GM21528 (cell line): ENCODE results near the gene SMG6.

Source experiments
- ATAC-seq: cut with Tn5 transposase; IDR thresholded peaks from one replicate; pipeline ENCODE4 v1.9.1; 2021; ENCODE audit warnings: mild to moderate bottlenecking, moderate library complexity; ENCODE audit not compliant: unreplicated experiment, low FRiP score

SMG6 gene

GRCh38 chr17:2037155-2037554 lies 266.4 kb downstream of the SMG6 start:
- ATAC-seq, result no peak

DNA sequence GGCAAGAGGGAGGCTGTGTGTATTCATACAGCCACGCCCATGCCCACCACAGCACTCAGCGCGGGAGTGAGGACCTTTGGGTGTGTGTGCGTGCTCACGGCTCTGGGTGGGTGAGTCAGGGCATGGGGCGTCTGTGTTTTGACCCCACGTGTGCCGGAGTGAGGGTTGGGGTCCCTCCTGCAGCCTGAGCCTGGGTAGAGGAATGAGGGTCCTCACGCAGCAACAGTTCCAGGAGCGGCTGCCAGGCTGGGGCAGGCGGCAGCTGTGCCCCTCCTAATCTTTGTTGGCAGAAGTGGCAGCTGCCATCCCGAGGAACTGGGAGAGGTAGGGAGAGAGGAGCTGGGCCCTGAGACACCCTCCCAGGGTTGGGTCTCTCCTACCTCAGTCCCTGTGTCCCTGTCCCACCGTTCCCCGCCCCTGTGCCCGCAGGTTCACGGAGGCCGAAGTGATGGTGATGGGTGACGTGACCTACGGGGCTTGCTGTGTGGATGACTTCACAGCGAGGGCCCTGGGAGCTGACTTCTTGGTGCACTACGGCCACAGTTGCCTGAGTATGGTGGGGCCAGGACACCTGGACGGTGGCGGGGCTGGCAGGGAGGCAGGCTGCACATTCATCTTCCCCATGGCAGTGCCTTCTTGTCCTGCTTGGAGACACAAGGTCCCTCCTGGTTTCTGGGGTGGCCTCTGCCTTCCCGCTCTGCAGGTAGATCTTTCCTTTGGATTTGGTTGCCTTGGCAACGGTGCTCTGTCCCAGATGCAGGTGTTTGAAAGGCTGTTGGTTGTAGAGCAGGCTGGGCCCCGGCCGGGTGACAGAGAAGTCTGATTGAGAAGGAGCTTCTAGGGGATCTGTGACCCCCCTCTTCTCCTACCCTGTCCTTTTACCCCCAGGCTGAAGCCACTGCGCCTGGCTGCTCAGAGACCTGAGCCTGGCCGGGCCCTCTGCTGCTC lies 267.8 kb downstream of the SMG6 start:
- ATAC-seq, result no peak

- ATAC-seq, result no peak
These were observed 268.6 kb downstream of the SMG6 start for GRCh38 chr17:2034806-2035540.

DNA sequence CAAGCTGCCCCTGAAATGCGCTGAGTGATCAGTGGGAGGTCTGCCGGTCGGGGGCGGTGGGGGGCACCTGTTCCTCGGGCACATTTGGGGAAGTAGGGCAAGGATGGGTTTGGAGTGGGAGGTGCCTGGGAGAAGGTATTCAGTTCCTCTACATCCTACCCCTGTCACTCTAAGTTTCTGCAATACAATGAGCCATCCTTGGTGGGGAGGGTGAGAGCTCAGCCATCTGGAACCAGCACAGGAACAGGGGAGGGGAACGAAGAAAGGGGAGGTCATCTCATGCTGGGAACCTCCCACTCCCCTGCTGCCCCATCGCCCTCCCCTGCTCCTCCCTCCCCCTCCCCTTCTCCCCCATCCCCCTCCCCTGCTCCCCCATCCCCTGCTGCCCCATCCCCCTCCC lies 269.4 kb downstream of the SMG6 start:
- no peak for ATAC-seq

GRCh38 chr17:2033153-2033552 lies 270.4 kb downstream of the SMG6 start:
- ATAC-seq, result no peak

DNA sequence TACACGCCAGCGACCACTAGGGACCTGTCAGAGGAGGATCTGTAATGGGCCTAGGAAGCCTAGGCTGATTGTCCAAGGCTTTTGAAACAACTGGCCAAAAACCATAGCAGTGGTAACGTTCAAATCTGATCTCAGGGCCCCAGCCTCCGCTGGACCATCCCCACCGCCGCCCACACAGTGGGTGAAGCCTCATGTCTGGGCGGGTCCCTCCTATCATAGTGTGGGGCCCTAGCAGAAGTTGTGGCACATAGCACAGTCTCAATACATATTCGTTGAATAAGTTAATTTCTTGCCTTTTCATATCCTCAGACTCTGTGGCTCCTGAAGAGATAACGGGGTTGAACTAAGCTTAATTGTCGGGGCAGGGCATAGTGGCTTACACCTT lies 272.8 kb downstream of the SMG6 start:
- ATAC-seq, result no peak

DNA sequence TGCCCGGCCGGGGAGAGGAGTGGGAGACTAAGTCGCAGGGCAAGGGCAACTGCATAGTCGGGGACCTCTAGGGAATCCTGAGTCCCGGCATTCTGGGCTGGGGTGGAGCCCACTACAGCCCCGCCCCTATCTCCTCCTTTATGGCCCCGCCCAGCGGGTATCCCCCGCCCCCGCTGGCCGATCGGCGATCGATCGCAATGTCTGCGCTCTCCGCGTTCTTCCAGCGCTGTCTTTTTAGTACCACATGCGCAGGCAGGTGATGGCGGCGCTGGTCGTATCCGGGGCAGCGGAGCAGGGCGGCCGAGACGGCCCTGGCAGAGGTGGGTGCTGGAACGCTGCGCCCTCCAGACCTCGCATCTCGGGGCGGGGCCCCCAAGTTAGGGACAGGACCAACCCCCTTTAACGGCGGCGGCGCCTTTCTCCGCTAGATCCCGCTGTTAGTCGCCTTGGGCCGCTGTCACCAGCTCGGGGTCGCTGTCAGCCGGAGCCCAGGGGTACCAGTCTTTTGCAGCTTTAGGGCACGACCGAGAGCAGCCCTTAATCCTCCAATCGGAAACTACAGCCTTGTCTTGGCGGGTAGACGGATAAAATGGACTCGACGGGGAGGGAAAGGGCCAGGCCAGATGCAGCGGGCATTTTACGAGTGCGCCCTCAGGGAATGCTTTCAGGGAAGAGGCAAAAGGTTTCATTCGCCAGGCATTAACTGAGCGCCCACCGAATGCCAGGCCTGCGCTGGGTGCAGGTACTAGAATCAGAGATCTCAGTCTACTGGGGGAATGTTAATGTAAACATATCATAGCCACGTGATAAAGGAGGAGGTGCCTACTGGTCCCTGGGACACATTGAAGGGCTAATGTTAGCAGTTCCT lies 273.4 kb downstream of the SMG6 start, which contains the start of gene DPH1:
Gene DPH1 (plus strand): TSS at position 243 of the 868 bp plus-strand sequence. CDS start 17 bp downstream, at position 260.
- peak; percentile 62 for ATAC-seq

GRCh38 chr17:2028737-2029136 lies 274.8 kb downstream of the SMG6 start:
- ATAC-seq, result no peak

DNA sequence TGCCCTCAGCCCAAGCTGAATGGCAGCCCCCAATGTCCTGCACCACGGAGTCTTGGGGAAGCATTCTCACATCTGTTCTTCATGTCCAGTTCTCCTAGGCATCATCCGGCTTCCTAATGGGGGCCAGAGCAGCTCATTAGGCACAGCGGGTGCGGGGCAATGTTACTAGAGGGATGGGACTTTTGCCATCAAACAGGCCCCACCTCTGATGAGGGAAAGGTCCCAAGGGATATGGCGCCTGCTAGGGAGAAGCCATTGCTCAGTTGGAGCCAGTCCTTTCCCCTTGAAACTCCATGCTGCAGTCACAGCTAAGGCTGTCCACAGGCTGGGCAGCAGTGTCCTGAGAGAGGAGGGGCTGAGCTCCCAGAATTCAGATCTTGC lies 275.4 kb downstream of the SMG6 start:
- no peak for ATAC-seq

DNA sequence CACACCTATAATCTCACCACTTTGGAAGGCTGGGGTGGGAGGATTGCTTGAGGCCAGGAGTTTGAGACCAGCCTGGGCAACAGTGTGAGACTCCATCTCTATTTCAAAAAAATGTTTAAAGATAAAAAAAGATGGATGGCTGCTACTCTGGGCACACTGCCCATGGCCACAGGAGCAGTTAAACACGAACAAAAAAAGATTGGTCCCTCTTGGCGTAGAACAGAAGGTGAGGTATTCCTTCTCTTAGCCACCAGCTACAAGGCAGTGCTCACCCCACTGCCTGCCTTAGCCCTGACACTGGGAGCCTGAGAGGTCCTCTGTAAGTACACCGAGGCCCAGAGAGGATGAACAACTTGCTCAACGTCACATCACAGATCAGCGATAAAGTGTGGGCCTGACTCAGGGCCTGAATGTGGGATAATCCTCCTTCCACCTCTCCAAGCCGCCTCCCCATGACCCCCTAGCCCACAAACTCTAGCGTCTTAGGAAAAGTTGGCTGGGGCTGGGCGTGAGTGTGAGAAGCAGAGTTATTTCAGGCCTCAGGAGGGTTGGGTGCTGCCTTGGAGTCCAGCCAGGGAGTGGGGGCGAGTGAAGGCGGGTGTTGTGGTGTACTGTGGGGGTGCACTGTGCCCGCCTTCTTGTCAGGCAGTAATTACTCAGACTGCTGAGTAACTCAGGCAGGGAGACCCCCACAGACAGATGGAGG lies 275.9 kb downstream of the SMG6 start:
- no peak for ATAC-seq

GRCh38 chr17:2025622-2026309 lies 277.8 kb downstream of the SMG6 start:
- ATAC-seq, result no peak

GRCh38 chr17:2025220-2025621 lies 278.4 kb downstream of the SMG6 start, which contains the start of gene RTN4RL1:
RTN4RL1 (minus strand) TSS chr17:2025334; CDS start chr17:2024865, 469 bp downstream.
- no peak for ATAC-seq

DNA sequence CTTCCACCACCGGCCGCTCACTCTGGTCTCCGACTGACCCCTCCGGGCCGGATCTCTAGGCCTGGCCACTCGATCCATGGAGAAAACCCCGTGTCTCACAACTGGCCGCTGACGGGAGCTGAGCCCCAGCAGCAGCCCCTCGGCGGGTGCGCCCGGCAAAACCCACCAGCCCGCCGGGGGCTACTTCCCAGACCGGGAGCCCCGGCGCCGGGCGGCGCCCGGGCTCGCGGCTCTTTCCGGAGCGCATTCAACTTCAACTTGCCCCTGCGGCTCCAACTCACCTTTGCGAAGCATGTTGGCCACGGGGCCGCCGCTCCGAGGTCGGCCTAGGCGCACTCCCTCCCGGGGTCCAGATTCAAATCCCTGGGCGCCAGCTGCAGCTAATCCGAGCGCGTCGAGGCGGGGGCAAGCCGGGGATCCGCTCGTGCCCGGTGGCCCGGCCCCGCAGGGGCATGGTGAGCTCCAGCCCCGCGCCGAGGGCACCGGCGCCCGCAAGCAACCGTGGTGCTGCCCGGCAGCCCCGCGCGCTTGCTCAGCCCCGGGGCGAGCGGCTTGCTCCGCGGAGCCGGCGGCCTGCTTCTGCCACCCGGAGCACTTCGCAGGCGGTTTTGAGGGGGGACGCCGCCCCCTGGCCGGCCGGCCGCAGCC lies 278.9 kb downstream of the SMG6 start:
- ATAC-seq, result no peak

- no peak for ATAC-seq
These were observed 279.7 kb downstream of the SMG6 start for GRCh38 chr17:2023692-2024571.

- no peak for ATAC-seq
These were observed 280.3 kb downstream of the SMG6 start for GRCh38 chr17:2023256-2023655.

DNA sequence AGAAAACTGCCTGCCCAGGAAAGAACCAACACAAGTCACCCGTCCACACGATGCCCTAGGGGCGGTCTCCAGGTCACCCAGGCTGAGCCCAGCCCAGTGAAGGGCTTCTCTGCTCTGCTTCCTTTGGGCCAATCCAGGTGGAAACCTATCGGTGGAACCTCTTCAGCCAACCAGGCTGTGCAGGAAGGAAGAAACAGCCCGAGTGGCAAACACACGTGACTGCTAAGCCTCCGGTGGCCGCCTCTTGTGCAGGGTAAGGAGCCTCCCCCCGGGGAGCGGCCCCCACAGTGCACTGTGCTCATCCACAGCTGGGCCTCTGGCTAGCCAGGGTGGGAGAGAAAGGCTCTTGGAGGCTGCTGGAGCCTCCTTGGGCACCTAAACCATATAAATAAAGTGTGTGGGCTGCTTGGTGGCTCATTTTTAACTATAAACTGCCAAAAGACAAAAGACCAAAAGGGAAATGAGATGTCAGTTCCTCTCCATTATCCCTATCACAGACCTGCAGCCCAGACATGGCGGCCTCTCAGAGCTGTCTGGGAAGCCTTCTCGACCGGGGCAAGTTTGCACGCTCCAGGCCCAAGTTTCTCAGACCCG lies 280.8 kb downstream of the SMG6 start:
- ATAC-seq, result no peak

DNA sequence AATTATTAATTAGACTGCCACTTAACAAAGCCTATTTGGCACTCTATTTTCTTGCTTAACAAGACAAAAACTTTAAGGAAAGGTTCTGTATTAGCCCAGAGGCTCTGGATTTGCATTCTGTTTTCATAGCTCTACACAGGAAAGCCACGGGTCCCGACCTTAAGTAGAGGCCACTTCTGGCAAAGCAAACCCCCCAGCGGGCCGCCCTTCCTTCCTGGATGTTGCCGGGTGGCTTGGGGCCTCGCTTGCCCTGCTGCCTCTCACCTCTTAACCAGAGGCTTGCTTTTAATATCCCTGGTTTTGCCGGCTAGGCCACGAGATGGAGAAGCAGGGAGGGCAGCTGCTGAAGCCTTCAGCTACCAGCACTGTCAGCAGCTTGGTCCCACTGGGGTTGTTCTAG lies 282.9 kb downstream of the SMG6 start:
- ATAC-seq, result no peak

- no peak for ATAC-seq
These were observed 283.9 kb downstream of the SMG6 start for GRCh38 chr17:2019723-2020122.
